VCaP (cell line): Measurements from ENCODE around the gene FSIP1.

Source experiments
- H3K27ac ChIP-seq: fragments of 450-650 bp; 2 replicates; pipeline ENCODE4 v1.5.1; 2017
- TF ChIP-seq, protein P1 (sequence below): fragments of 450-650 bp; conservative IDR thresholded peaks from 2 replicates; pipeline ENCODE4 v1.5.1; 2017; ENCODE audit warnings: mild to moderate bottlenecking, moderate library complexity

Gene FSIP1

DNA sequence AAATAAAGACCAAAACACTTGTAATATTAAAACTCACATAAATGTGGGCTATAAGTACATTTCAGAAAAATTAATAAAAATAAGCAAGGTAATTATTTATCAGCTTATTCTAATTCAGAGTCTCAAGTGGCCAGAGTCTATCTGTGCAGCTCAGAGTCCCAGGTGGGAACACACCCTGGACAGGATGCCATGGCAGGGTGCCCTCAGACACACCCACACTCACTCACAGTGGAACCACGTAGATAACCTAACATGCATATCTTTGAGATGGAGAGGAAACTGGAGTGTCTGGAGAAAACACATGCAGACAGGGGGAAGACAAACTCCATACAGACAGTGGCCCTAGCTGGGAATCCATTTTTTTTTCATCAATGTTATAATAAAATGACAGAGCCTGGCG is 37.2 kb downstream of the FSIP1 start:
- TF ChIP-seq, protein P1, sequence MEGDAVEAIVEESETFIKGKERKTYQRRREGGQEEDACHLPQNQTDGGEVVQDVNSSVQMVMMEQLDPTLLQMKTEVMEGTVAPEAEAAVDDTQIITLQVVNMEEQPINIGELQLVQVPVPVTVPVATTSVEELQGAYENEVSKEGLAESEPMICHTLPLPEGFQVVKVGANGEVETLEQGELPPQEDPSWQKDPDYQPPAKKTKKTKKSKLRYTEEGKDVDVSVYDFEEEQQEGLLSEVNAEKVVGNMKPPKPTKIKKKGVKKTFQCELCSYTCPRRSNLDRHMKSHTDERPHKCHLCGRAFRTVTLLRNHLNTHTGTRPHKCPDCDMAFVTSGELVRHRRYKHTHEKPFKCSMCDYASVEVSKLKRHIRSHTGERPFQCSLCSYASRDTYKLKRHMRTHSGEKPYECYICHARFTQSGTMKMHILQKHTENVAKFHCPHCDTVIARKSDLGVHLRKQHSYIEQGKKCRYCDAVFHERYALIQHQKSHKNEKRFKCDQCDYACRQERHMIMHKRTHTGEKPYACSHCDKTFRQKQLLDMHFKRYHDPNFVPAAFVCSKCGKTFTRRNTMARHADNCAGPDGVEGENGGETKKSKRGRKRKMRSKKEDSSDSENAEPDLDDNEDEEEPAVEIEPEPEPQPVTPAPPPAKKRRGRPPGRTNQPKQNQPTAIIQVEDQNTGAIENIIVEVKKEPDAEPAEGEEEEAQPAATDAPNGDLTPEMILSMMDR, result no peak
- H3K27ac ChIP-seq, result no peak overlapping the region

DNA sequence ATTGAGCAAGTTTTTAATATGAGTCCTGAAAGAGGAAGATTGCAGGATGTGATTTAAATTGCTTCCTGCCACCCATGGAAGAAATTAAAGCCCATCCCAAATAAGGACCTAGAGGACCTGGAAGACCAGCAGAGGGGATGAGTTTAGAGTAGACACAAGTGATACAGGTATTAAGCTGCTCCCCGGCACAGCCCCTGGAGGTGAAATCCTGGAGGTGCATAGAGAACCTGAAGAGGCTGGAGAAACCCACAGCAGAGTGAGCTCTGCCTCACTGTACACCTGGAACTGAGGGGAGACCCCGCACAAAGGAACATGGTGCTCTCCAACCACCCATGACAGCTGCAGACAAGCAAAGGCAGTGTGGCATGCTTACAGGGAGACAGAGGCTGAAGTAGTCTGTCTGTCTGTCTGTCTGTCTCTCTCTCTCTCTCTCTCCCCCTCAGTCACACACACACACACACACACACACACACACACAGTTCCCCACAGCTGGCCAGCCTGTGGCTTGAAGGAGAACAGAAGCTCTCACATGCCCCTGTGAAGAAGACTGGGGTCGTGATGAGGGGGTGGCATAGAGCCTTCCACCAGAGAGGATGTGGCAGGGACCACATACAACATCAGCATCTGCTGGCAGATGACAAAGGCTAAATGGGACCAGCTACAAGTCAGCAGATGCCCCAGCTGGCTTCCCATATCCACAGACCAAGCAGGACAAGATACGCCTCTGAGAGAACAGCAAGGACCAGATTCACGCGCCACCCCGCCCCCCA is 38.1 kb downstream of the FSIP1 start:
- no peak overlapping the region for H3K27ac ChIP-seq
- TF ChIP-seq, protein P1, result no peak

DNA sequence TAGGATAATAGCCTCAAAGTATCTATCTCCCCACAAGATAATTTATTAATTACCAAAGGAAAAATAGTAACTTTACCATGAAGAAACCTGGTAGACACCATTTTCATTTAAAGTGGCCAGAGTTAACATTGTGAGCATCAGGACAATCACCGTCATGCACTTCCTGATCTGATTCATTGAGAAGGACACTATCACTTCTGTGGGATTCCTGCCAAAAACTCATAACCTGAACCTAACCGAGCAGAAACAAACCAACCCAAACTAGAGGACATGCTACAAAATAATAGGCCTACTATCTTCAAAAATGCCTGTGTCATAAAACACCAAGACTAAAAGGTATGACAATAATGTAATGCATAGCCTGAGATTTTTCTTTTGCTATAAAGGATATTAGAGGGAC is 39.0 kb downstream of the FSIP1 start:
- TF ChIP-seq, protein P1, result no peak
- H3K27ac ChIP-seq, result no peak overlapping the region

DNA sequence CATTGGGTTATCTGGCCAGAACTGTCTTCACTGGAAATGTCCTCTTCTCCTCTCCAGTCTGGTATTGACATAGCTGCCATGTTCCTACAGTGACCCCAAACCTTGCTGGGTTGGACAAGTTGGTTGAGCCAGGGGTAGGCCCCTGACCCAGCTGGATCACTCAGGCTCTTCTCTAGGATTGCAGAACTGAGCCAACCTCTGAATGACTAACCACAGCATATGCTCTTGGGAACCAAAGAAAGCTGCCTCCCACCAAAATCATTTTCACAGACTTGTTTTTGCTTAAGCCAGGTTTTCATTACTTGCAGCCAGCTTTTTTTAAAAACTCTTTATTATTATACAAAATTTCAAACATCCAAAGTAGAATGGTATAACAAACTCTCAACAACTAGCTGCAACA is 41.4 kb downstream of the FSIP1 start:
- no peak overlapping the region for H3K27ac ChIP-seq
- TF ChIP-seq, protein P1, result no peak

DNA sequence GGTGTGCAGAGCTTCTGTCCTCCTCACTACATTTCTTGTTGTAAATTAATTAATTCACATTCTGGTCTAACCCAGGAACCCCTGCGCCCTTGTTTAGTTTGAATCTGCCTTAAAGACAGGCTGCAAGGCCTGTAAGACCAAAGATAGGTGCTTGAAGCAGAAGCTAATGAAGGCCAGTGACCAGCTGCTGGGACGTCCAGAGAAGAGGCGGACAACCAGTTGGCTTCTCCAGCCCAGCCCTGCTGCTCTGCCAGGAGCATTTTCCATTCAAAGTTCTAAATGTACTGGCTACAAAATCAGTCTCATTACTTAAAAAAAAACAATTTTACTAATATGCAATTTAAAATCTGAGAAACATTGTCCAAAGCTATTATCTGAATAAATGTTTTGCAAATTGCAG is 43.6 kb downstream of the FSIP1 start:
- TF ChIP-seq, protein P1, result no peak
- no peak overlapping the region for H3K27ac ChIP-seq

DNA sequence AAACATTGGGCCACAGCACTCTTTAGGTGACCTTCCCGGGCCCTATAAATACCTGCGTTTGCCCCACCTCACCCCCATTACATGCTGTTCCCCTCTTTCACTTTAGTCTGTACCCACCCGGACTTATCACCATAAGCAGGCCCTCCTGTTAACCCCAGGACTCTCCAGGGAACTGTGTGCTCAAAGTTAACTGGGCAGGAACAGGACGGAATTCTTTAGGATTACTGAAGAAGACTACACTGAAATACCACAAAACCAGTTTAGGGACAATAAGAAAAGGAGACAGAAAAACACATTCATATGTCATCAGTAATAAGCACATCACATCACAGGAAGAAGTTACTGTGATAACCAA is 45.5 kb downstream of the FSIP1 start:
- peak overlapping the region; percentile 60 for H3K27ac ChIP-seq
- TF ChIP-seq, protein P1, result no peak

DNA sequence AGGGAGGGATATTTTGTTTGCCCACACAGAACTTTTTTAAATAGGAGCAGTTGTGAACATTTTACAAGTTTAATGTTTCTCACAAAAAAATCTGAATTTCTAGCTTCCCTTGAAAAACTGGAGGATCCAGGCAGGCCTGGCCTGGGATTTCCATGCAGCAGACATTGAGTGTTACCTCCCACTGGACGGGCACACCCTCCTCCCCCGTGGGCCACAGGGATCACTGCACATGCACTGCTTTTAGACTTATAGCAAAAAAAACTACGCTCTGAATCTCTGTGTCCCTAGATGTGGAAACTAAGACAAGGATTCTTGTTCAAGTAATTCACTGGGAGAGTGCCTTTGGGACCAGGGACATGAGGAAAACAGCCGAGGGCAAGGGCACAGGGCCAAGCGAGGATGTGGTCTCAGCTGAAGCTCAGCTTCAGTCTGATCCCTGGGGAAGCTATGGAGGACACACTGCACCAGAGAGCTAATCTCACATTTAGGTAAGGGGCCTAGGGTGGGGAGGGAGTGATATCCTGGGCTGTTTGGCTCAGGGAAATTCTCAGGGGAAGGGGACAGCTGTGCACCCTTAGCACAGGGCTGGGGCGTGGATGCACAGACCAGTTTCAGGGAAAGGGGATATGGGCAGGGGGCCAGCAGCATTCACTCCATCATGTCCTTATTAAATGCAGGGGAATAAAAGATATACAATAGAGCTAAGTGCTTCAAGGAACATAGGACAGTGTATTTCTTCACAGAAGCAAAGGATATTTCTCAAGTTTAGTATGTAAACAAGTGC is 46.0 kb downstream of the FSIP1 start:
- TF ChIP-seq, protein P1, result no peak
- H3K27ac ChIP-seq, result peak overlapping the region; percentile 60
